ENCODE measurements around the gene MARK2. TPM values are rescaled to one million over a fixed set of nuclear protein-coding genes. Genes with fewer than 3 reads are reported as not detected.

Gene MARK2
- total RNA-seq, 3 donors from 2014 or later, result 12.6 to 34.0 (median 22.3) TPM

DNA sequence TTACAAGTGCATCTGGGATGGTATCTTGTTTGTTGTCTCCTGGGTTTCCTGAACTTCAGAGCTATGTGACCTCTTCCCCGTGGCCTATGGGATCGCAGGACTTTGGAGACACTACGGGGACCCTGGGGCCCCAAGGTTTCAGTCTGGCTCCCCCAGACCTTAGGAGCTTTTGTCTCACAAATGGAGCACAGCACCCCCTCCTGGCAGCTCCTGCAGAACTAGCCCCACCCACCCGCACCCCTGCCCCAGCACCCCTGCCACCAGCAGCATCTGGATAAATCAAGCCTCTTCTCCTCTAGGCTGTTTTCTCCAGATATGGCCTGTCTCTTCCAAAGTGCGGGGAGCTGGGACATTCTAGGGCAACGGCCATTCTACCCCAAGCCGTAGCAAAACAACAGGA is 67.7 kb downstream of the MARK2 start:
- H3K27ac ChIP-seq, result no peak overlapping the region
- no peak for DNase-seq (ENCODE audit: low spot score in 2 of 2)
- intact Hi-C loops (cut with DNase I; ENCODE audit: low total_unique reads), result no loop called here
- no peak for TF ChIP-seq POLR2AphosphoS5 (IDR thresholded peaks at IDR 0.05)
- TF ChIP-seq, protein P1, sequence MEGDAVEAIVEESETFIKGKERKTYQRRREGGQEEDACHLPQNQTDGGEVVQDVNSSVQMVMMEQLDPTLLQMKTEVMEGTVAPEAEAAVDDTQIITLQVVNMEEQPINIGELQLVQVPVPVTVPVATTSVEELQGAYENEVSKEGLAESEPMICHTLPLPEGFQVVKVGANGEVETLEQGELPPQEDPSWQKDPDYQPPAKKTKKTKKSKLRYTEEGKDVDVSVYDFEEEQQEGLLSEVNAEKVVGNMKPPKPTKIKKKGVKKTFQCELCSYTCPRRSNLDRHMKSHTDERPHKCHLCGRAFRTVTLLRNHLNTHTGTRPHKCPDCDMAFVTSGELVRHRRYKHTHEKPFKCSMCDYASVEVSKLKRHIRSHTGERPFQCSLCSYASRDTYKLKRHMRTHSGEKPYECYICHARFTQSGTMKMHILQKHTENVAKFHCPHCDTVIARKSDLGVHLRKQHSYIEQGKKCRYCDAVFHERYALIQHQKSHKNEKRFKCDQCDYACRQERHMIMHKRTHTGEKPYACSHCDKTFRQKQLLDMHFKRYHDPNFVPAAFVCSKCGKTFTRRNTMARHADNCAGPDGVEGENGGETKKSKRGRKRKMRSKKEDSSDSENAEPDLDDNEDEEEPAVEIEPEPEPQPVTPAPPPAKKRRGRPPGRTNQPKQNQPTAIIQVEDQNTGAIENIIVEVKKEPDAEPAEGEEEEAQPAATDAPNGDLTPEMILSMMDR (IDR thresholded peaks at IDR 0.05), result no peak
- TF ChIP-seq POLR2A (IDR thresholded peaks at IDR 0.05), result no peak
- no peaks in the 10 kb centered on the region for H3K9me3 ChIP-seq
- H3K36me3 ChIP-seq, result peaks cover 28% of the 10 kb centered on the region
- H3K27me3 ChIP-seq, result no peaks in the 10 kb centered on the region
- H3K4me1 ChIP-seq, result no peaks in the 10 kb centered on the region
- H3K4me3 ChIP-seq, result no peak overlapping the region

DNA sequence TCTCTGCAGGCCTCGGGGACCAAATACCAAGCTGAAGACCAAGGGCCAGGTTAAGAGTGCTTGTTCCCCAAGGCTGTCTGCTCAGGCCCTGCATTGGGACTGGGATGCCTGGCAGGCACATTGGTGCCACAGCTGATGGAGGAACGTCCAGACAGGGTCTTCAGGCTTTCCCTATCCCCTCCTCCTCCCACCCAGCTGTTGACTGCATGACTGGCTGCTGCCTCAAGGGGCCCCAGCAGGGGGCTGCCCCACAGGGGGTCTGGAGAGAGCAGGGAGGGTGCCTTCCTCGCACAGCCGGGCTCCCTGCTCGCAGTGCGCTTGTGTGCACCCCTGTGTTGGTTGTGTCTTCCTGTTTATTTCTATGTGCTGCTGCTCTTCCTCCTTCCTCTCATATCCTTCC is 68.2 kb downstream of the MARK2 start:
- Histone ChIP-seq H3K36me3 (peaks cover 28% of the 10 kb centered on the region), H3K4me1 (no peaks in the 10 kb centered on the region), H3K27ac (no peak overlapping the region), H3K9me3 (no peaks in the 10 kb centered on the region), H3K4me3 (no peak overlapping the region), H3K27me3 (no peaks in the 10 kb centered on the region)
- DNase-seq (ENCODE audit: low spot score in 2 of 2), result no peak
- TF ChIP-seq, protein P1 (IDR thresholded peaks at IDR 0.05), result no peak
- intact Hi-C loops (cut with DNase I; ENCODE audit: low total_unique reads), result no loop called here

DNA sequence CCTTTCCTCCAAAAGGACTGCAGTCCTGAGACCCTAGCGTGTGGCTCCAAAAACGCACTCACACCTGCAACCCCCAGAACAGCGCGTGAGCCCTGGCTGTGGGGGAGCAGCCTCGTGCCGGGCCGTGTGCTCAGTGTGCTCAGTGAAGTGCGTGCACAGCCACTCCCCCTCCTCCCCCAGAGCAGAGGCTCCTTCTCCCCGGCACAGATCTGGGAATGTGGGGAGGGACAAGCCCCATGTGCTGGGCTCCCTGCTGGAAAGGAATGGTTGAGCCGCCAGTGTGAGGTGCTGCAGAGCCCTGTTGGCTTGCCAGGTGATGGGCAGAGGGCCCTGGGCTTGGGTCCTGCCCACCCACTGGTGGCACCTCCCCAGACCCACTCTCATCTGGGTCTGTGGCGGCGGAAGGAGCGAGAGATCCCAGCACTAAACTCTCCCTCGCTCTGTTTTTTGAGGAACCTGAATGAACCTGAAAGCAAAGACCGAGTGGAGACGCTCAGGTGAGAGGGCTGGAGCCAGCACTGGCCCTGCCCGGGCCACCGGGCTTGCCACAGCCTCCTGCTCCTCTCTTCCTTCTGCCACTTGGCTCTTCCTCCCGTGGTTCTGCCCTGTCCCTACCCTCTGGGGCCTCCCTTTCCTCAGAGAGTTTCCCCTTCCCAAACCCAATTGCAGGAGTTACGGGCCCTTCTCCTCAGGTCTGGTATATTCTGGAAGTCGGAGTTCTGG is 69.1 kb downstream of the MARK2 start:
- no peaks in the 10 kb centered on the region for H3K27me3 ChIP-seq
- no peak overlapping the region for H3K27ac ChIP-seq
- no peaks in the 10 kb centered on the region for H3K4me1 ChIP-seq
- no peak overlapping the region for H3K4me3 ChIP-seq
- intact Hi-C loops (cut with DNase I; ENCODE audit: low total_unique reads), result no loop called here
- H3K9me3 ChIP-seq, result no peaks in the 10 kb centered on the region
- peaks cover 20% of the 10 kb centered on the region for H3K36me3 ChIP-seq
- no peak for DNase-seq (ENCODE audit: low spot score in 2 of 2)
- TF ChIP-seq, protein P1 (IDR thresholded peaks at IDR 0.05), result no peak
- TF ChIP-seq POLR2A (IDR thresholded peaks at IDR 0.05), result no peak
- no peak for TF ChIP-seq POLR2AphosphoS5 (IDR thresholded peaks at IDR 0.05)

DNA sequence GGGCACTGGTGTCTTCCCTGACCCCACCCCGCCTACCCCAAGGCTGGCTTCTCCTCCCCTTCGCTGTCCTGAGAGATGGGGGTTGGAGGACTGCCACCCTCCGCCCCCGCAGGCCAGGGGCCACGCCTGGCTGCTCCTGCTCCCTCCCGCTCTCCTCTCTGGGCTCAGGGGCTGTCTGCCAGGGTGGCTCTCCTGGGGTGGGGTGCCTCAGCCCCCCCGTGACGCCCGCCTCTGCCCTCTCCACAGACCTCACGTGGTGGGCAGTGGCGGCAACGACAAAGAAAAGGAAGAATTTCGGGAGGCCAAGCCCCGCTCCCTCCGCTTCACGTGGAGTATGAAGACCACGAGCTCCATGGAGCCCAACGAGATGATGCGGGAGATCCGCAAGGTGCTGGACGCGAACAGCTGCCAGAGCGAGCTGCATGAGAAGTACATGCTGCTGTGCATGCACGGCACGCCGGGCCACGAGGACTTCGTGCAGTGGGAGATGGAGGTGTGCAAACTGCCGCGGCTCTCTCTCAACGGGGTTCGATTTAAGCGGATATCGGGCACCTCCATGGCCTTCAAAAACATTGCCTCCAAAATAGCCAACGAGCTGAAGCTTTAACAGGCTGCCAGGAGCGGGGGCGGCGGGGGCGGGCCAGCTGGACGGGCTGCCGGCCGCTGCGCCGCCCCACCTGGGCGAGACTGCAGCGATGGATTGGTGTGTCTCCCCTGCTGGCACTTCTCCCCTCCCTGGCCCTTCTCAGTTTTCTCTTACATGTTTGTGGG is 69.9 kb downstream of the MARK2 start:
- no peak overlapping the region for H3K27ac ChIP-seq
- no peak overlapping the region for H3K4me3 ChIP-seq
- no peaks in the 10 kb centered on the region for H3K4me1 ChIP-seq
- DNase-seq (ENCODE audit: low spot score in 2 of 2), result no peak
- H3K36me3 ChIP-seq, result peaks cover 12% of the 10 kb centered on the region
- no peaks in the 10 kb centered on the region for H3K27me3 ChIP-seq
- intact Hi-C loops (cut with DNase I; ENCODE audit: low total_unique reads), result no loop called here
- TF ChIP-seq POLR2AphosphoS5 (IDR thresholded peaks at IDR 0.05), result no peak
- no peak for TF ChIP-seq POLR2A (IDR thresholded peaks at IDR 0.05)
- TF ChIP-seq, protein P1 (IDR thresholded peaks at IDR 0.05), result no peak
- no peaks in the 10 kb centered on the region for H3K9me3 ChIP-seq
